NCI-H1092 treated with DMSO at 0.1 percent for 48 hours (cell line): Measurements from ENCODE around the gene HS6ST2.

ENCODE experiments used
- DNase-seq: peaks from one replicate; lab custom pipeline; 2025; lab: John Stamatoyannopoulos, UW

Gene HS6ST2

GRCh38 chrX:132740316-132741123, 217.9 kb downstream of the HS6ST2 start:
- DNase-seq: no peak

- no peak for DNase-seq
Measured at GRCh38 chrX:132738951-132739350, 219.5 kb downstream of the HS6ST2 start.

- DNase-seq: no peak
Measured at GRCh38 chrX:132737743-132738142, 220.7 kb downstream of the HS6ST2 start.

- DNase-seq: no peak
Measured at GRCh38 chrX:132732236-132732635, 226.2 kb downstream of the HS6ST2 start.

- DNase-seq: no peak
Measured at GRCh38 chrX:132730726-132731125, 227.7 kb downstream of the HS6ST2 start.

GRCh38 chrX:132730266-132730665, 228.2 kb downstream of the HS6ST2 start:
- DNase-seq: no peak

GRCh38 chrX:132728296-132728695, 230.1 kb downstream of the HS6ST2 start:
- no peak for DNase-seq

GRCh38 chrX:132718431-132718958, 239.9 kb downstream of the HS6ST2 start:
- DNase-seq: no peak

GRCh38 chrX:132716006-132716405, 242.4 kb downstream of the HS6ST2 start:
- DNase-seq: no peak

GRCh38 chrX:132714913-132715312, 243.5 kb downstream of the HS6ST2 start:
- no peak for DNase-seq

- no peak for DNase-seq
Measured at GRCh38 chrX:132712350-132712749, 246.1 kb downstream of the HS6ST2 start.

GRCh38 chrX:132710656-132711155, 247.7 kb downstream of the HS6ST2 start:
- DNase-seq: no peak

- DNase-seq: no peak
Measured at GRCh38 chrX:132708529-132708928, 249.9 kb downstream of the HS6ST2 start.

GRCh38 chrX:132704769-132705168, 253.7 kb downstream of the HS6ST2 start:
- DNase-seq: no peak

GRCh38 chrX:132694382-132694781, 264.0 kb downstream of the HS6ST2 start:
- DNase-seq: no peak

GRCh38 chrX:132692526-132692925, 265.9 kb downstream of the HS6ST2 start:
- no peak for DNase-seq

GRCh38 chrX:132692066-132692465, 266.4 kb downstream of the HS6ST2 start:
- DNase-seq: no peak

GRCh38 chrX:132689612-132690563, 268.5 kb downstream of the HS6ST2 start:
- DNase-seq: no peak

GRCh38 chrX:132685276-132685675, 273.2 kb downstream of the HS6ST2 start:
- no peak for DNase-seq

GRCh38 chrX:132677233-132677716, 281.2 kb downstream of the HS6ST2 start:
- DNase-seq: no peak

GRCh38 chrX:132676561-132677186, 281.8 kb downstream of the HS6ST2 start:
- no peak for DNase-seq

GRCh38 chrX:132676102-132676501, 282.3 kb downstream of the HS6ST2 start:
- DNase-seq: no peak
